H9 (cell line): Measurements from ENCODE around the gene CSTPP1. TPM values are rescaled to one million over a fixed set of nuclear protein-coding genes. Genes with fewer than 3 reads are reported as not detected.

Source experiments
- DNase-seq: peaks from one replicate; pipeline ENCODE4 v3.0.0-alpha.2; 2017
- H2AFZ ChIP-seq: one replicate; pipeline ENCODE4 v1.6.1; 2013; ENCODE audit warnings: mild to moderate bottlenecking, low read length, control low read depth, moderate library complexity
- H2AK5ac ChIP-seq: 2 replicates; pipeline ENCODE4 v1.6.1; 2013; ENCODE audit warnings: low read length, control low read depth, mixed read lengths; ENCODE audit not compliant: insufficient read length
- H2BK120ac ChIP-seq: one replicate; pipeline ENCODE4 v1.6.1; 2013; ENCODE audit warnings: low read depth, mild to moderate bottlenecking, low read length, control low read depth, inconsistent platforms; ENCODE audit not compliant: poor library complexity, severe bottlenecking
- H2BK12ac ChIP-seq: 2 replicates; pipeline ENCODE4 v1.6.1; 2013; ENCODE audit warnings: low read length, control low read depth, mixed read lengths, low read depth; ENCODE audit not compliant: insufficient read length
- H2BK15ac ChIP-seq: 2 replicates; pipeline ENCODE4 v1.6.1; 2013; ENCODE audit warnings: low read depth, low read length, control low read depth
- H2BK20ac ChIP-seq: one replicate; pipeline ENCODE4 v1.6.1; 2013; ENCODE audit warnings: low read depth, mild to moderate bottlenecking, low read length, control low read depth, inconsistent platforms; ENCODE audit not compliant: poor library complexity, severe bottlenecking
- H2BK5ac ChIP-seq: 2 replicates; pipeline ENCODE4 v1.6.1; 2013; ENCODE audit warnings: low read length, control low read depth, mixed read lengths; ENCODE audit not compliant: insufficient read length
- H3K14ac ChIP-seq: 2 replicates; pipeline ENCODE4 v1.6.1; 2013; ENCODE audit warnings: low read length, control low read depth; ENCODE audit not compliant: insufficient read depth
- H3K18ac ChIP-seq: 2 replicates; pipeline ENCODE4 v1.6.1; 2013; ENCODE audit warnings: low read depth, mild to moderate bottlenecking, mixed read lengths, low read length, control low read depth; ENCODE audit not compliant: insufficient read length
- H3K23ac ChIP-seq: 2 replicates; pipeline ENCODE4 v1.6.1; 2013; ENCODE audit warnings: low read length, control low read depth, mixed read lengths, low read depth; ENCODE audit not compliant: insufficient read length
- H3K23me2 ChIP-seq: 2 replicates; pipeline ENCODE4 v1.6.1; 2013; ENCODE audit warnings: low read depth, mild to moderate bottlenecking, mixed read lengths, low read length, control low read depth; ENCODE audit not compliant: insufficient read length, poor library complexity, severe bottlenecking
- H3K27ac ChIP-seq: 2 replicates; pipeline ENCODE4 v1.5.1; 2013; ENCODE audit warnings: low read length, control low read depth, mixed read lengths, low read depth; ENCODE audit not compliant: insufficient read length
- H3K27me3 ChIP-seq: 2 replicates; pipeline ENCODE4 v1.6.1; 2013; ENCODE audit warnings: low read length, control low read depth, inconsistent platforms; ENCODE audit not compliant: insufficient read depth
- H3K4ac ChIP-seq: 2 replicates; pipeline ENCODE4 v1.6.1; 2013; ENCODE audit warnings: low read depth, mild to moderate bottlenecking, control low read depth, inconsistent platforms, low read length, moderate library complexity
- H3K4me1 ChIP-seq: 2 replicates; pipeline ENCODE4 v1.6.1; 2013; ENCODE audit warnings: low read length, control low read depth, inconsistent platforms; ENCODE audit not compliant: insufficient read depth
- H3K4me2 ChIP-seq: 2 replicates; pipeline ENCODE4 v1.6.1; 2013; ENCODE audit warnings: low read length, control low read depth, mixed read lengths; ENCODE audit not compliant: insufficient read length, insufficient read depth
- H3K56ac ChIP-seq: 2 replicates; pipeline ENCODE4 v1.6.1; 2013; ENCODE audit warnings: low read depth, mild to moderate bottlenecking, mixed read lengths, low read length, control low read depth; ENCODE audit not compliant: insufficient read length
- H3K79me1 ChIP-seq: 2 replicates; pipeline ENCODE4 v1.6.1; 2013; ENCODE audit warnings: low read depth, mild to moderate bottlenecking, moderate library complexity, low read length, control low read depth, inconsistent platforms; ENCODE audit not compliant: insufficient read depth, poor library complexity, severe bottlenecking
- H3K79me2 ChIP-seq: 2 replicates; pipeline ENCODE4 v1.6.1; 2013; ENCODE audit warnings: low read length, control low read depth, inconsistent platforms; ENCODE audit not compliant: insufficient read depth
- H3K9ac ChIP-seq: 2 replicates; pipeline ENCODE4 v1.6.1; 2013; ENCODE audit warnings: low read length, control low read depth, mixed read lengths; ENCODE audit not compliant: insufficient read length; ENCODE audit errors: extremely low read depth
- H3K9me3 ChIP-seq: one replicate; pipeline ENCODE4 v1.6.1; 2013; ENCODE audit warnings: low read depth, low read length, inconsistent platforms; ENCODE audit not compliant: control insufficient read depth
- H3T11ph ChIP-seq: one replicate; pipeline ENCODE4 v1.6.1; 2013; ENCODE audit warnings: mild to moderate bottlenecking, low read length, control low read depth, inconsistent platforms
- H4K20me1 ChIP-seq: one replicate; pipeline ENCODE4 v1.6.1; 2013; ENCODE audit not compliant: control insufficient read depth, insufficient read length, insufficient read depth
- H4K5ac ChIP-seq: 2 replicates; pipeline ENCODE4 v1.6.1; 2013; ENCODE audit warnings: low read depth, mild to moderate bottlenecking, mixed read lengths, low read length, control low read depth; ENCODE audit not compliant: insufficient read length
- H4K8ac ChIP-seq: replicated peaks from 2 replicates; pipeline ENCODE4 v1.6.1; 2013; ENCODE audit warnings: low read length, control low read depth, mixed read lengths, low read depth; ENCODE audit not compliant: insufficient read length
- H4K91ac ChIP-seq: 2 replicates; pipeline ENCODE4 v1.6.1; 2013; ENCODE audit warnings: low read depth, mild to moderate bottlenecking, moderate library complexity, mixed read lengths, low read length, control low read depth; ENCODE audit not compliant: insufficient read length
- H3K27ac Mint-ChIP-seq, 3 experiments: 2 replicates in 2 of 3; 3 replicates in 1 of 3; pipeline ENCODE4 v1.8.0; 2020 to 2021; ENCODE audit warnings: mixed read lengths in 3 of 3, mild to moderate bottlenecking in 1 of 3, moderate library complexity in 1 of 3
- H3K27me3 Mint-ChIP-seq: 2 replicates; pipeline ENCODE4 v1.8.0; 2021; ENCODE audit warnings: low read depth, mild to moderate bottlenecking, moderate library complexity, mixed read lengths
- H3K36me3 Mint-ChIP-seq, 3 experiments: 2 replicates in 2 of 3; 3 replicates in 1 of 3; pipeline ENCODE4 v1.8.0; 2020 to 2021; ENCODE audit warnings: low read depth in 3 of 3, mixed read lengths in 3 of 3; ENCODE audit not compliant: insufficient read depth in 1 of 3
- H3K4me1 Mint-ChIP-seq, 2 experiments: 2 replicates each; pipeline ENCODE4 v1.8.0; 2020; ENCODE audit warnings: mixed read lengths in 2 of 2
- H3K4me3 Mint-ChIP-seq, 2 experiments: 2 replicates in 1 of 2; 3 replicates in 1 of 2; pipeline ENCODE4 v1.8.0; 2020 to 2021; ENCODE audit warnings: mild to moderate bottlenecking in 2 of 2, mixed read lengths in 2 of 2, moderate library complexity in 1 of 2
- H3K9me3 Mint-ChIP-seq, 2 experiments: 2 replicates in 1 of 2; 3 replicates in 1 of 2; pipeline ENCODE4 v1.8.0; 2020; ENCODE audit warnings: mild to moderate bottlenecking in 2 of 2, mixed read lengths in 2 of 2, moderate library complexity in 1 of 2
- WGBS: extraction: QIAGEN DNeasy Blood & Tissue Kit; methylation state at CpG from one replicate; pipeline ENCODE4 v1.1.7; 2013; ENCODE audit warnings: missing lambda C conversion rate, low lambda C conversion rate, mixed read lengths; ENCODE audit not compliant: insufficient read length; ENCODE audit errors: extremely low coverage; 5-methylcytosine and 5-hydroxymethylcytosine counted together
- total RNA-seq: library from RNA; stranded (reverse); gene quantifications from 2 replicates; pipeline ENCODE4 v1.2.1, GENCODE V29; 2021
- TF ChIP-seq, protein P1 (sequence below): fragments of 200-600 bp; sonication (generic); conservative IDR thresholded peaks from 3 replicates; pipeline ENCODE4 v1.8.0; 2021; ENCODE audit warnings: antibody characterized with exemption, mild to moderate bottlenecking

Gene CSTPP1
- total RNA-seq, 1 experiment from 2014 or later, result 21.2 TPM

DNA sequence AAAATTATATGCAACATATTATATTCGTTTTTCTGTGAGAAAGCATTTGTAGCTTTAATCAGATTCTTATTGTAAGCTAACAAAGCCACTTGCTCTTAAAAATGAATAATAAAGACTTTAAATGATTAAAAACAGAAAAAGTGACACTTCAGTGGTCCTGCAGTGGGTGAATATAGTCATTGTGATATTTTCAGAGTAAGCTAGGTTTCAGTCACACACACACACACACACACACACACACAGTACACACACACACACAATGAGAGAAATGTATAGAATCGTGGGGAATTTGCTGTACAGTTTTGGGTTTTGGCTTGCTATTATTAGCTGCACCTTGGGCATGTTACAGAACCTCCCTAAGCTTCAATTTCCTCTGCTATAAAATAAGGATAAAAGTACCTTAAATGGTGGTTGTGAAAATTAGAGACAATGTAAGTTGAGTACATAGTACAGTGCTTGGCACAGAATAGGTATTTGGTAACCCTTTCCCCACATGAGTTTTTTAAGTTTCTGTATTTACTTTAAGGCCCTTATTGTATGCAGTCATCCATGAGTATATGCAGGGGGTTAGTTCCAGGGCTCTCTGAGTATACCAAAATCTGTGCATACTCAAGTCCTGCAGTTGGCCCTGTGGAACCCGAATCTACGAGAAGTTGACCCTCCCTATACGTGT lies 39.8 kb downstream of the CSTPP1 start:
- Histone ChIP-seq H3K23me2 (no peaks in the 10 kb centered on the region), H2AFZ (no peak overlapping the region), H3K9me3 (no peaks in the 10 kb centered on the region), H2BK5ac (no peak overlapping the region), H4K91ac (no peak overlapping the region), H3K27ac (no peak overlapping the region), H4K5ac (no peak overlapping the region), H2AK5ac (no peak overlapping the region), H3K9ac (no peak overlapping the region), H3K79me1 (no peaks in the 10 kb centered on the region), H3T11ph (no peak overlapping the region), H3K4me2 (no peak overlapping the region), H2BK20ac (no peak overlapping the region), H2BK12ac (no peak overlapping the region), H4K20me1 (no peaks in the 10 kb centered on the region), H3K14ac (no peak overlapping the region), H2BK15ac (no peak overlapping the region), H3K4me1 (peaks cover 5% of the 10 kb centered on the region), H3K79me2 (no peaks in the 10 kb centered on the region), H4K8ac (no peak overlapping the region), H3K56ac (no peak overlapping the region), H3K27me3 (no peaks in the 10 kb centered on the region), H2BK120ac (no peak overlapping the region), H3K18ac (no peak overlapping the region), H3K23ac (no peak overlapping the region), H3K4ac (no peak overlapping the region)
- H3K4me3 Mint-ChIP-seq, result no peak overlapping the region
- WGBS, result no CpG with 5 or more reads among the region's 5 CpGs
- peaks cover 2% of the 10 kb centered on the region for H3K27me3 Mint-ChIP-seq
- TF ChIP-seq, protein P1, sequence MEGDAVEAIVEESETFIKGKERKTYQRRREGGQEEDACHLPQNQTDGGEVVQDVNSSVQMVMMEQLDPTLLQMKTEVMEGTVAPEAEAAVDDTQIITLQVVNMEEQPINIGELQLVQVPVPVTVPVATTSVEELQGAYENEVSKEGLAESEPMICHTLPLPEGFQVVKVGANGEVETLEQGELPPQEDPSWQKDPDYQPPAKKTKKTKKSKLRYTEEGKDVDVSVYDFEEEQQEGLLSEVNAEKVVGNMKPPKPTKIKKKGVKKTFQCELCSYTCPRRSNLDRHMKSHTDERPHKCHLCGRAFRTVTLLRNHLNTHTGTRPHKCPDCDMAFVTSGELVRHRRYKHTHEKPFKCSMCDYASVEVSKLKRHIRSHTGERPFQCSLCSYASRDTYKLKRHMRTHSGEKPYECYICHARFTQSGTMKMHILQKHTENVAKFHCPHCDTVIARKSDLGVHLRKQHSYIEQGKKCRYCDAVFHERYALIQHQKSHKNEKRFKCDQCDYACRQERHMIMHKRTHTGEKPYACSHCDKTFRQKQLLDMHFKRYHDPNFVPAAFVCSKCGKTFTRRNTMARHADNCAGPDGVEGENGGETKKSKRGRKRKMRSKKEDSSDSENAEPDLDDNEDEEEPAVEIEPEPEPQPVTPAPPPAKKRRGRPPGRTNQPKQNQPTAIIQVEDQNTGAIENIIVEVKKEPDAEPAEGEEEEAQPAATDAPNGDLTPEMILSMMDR, result no peak
- DNase-seq, result no peak
- H3K4me1 Mint-ChIP-seq, result peaks cover 35 to 48% of the 10 kb centered on the region in 2 experiments
- peaks cover 0 to 2% (median 0%) of the 10 kb centered on the region in 3 experiments; a peak in 2 of 7 replicates for H3K36me3 Mint-ChIP-seq
- no peak overlapping the region; a peak in 1 of 7 replicates for H3K27ac Mint-ChIP-seq
- no peaks in the 10 kb centered on the region for H3K9me3 Mint-ChIP-seq
